ENCODE data around the gene ADK.

Gene ADK

GRCh38 chr10:74589851-74590250 is 438.8 kb downstream of the ADK start:
- DNase-seq (ENCODE audit: low read depth in 2 of 2): peak in 1 of 2 donors; percentile 8
- no peak for TF ChIP-seq CTCF (IDR thresholded peaks at IDR 0.05; ENCODE audit: low read depth, low read length)
- H3K4me3 ChIP-seq (replicated peaks in 1 of 2; ENCODE audit: low read depth in 2 of 2, low read length in 2 of 2): no peak overlapping the region

DNA sequence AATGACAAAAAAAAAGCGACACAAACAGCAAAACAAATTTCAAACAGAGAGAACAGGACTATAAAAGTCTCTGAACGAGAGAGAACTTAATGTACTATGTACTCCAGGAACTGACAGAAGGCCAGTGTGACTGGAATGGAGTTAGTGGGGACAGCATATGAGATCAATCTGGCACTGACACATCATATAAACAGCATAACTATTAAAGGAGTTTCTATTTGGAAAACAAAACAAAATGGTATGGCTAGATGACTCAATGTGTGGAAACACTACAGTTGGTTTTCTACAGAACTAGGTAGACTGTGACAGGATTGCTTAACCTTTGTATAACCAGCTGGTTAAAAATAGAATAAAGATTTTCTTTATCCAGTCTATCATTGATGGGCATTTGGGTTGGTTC is 442.4 kb downstream of the ADK start:
- TF ChIP-seq CTCF (IDR thresholded peaks at IDR 0.05; ENCODE audit: low read depth, low read length): no peak
- peak; percentile 65 to 90 for DNase-seq (ENCODE audit: low read depth in 2 of 2)
- H3K4me3 ChIP-seq (replicated peaks in 1 of 2; ENCODE audit: low read depth in 2 of 2, low read length in 2 of 2): no peak overlapping the region

- no peak overlapping the region for H3K4me3 ChIP-seq (replicated peaks in 1 of 2; ENCODE audit: low read depth in 2 of 2, low read length in 2 of 2)
- no peak for TF ChIP-seq CTCF (IDR thresholded peaks at IDR 0.05; ENCODE audit: low read depth, low read length)
- DNase-seq (ENCODE audit: low read depth in 2 of 2): no peak
Observed at GRCh38 chr10:74596713-74597112, 445.7 kb downstream of the ADK start.

DNA sequence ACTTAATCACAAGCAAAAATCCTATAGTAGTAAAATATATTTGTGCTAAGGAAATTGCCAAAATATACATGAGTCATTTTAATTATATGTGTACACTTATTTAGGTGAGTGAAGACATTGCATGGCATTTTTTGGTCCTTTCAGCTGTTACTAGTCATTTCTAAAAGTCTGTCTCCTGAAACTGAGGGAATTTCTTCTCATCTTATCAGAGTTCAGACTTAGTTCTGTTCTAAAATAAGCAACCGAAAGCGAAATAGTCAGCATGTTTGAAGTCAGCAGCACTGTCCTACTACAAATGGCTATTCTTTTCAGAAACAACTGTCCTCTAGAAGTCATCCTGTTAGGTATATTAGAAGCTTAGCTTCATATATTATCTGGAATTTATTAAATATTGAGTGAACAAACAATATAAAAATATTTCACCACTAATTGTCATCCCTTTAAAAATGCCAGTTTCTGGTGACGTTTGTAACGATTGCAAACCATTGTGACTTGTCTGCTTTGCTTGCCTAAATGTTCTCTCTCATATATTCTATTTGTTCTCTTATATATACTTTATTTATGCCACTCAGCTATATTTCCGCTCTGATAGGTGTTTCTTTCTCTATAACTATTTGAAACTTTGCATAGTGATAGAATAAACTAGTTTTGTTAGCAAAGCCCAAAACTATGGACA is 448.0 kb downstream of the ADK start:
- H3K4me3 ChIP-seq (replicated peaks in 1 of 2; ENCODE audit: low read depth in 2 of 2, low read length in 2 of 2): no peak overlapping the region
- peak; percentile 59 to 65 for DNase-seq (ENCODE audit: low read depth in 2 of 2)
- no peak for TF ChIP-seq CTCF (IDR thresholded peaks at IDR 0.05; ENCODE audit: low read depth, low read length)

GRCh38 chr10:74599672-74600071 is 448.7 kb downstream of the ADK start:
- no peak overlapping the region for H3K4me3 ChIP-seq (replicated peaks in 1 of 2; ENCODE audit: low read depth in 2 of 2, low read length in 2 of 2)
- TF ChIP-seq CTCF (IDR thresholded peaks at IDR 0.05; ENCODE audit: low read depth, low read length): no peak
- DNase-seq (ENCODE audit: low read depth in 2 of 2): no peak

DNA sequence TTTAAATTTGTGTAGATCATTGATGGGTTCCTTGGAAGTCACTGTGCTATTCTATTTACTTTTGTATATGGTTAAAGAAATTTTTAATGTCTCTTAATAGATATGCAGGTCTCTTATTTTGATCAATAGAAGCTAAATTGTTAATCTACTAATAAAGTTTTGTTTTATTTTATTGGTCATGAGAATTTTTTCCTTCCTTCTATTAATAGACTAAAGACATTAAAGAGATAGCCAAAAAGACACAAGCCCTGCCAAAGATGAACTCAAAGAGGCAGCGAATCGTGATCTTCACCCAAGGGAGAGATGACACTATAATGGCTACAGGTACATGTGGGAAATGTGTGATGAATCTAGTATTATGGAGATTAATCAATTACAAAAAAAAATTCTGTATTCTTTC is 449.1 kb downstream of the ADK start:
- no peak for TF ChIP-seq CTCF (IDR thresholded peaks at IDR 0.05; ENCODE audit: low read depth, low read length)
- no peak overlapping the region for H3K4me3 ChIP-seq (replicated peaks in 1 of 2; ENCODE audit: low read depth in 2 of 2, low read length in 2 of 2)
- no peak for DNase-seq (ENCODE audit: low read depth in 2 of 2)

DNA sequence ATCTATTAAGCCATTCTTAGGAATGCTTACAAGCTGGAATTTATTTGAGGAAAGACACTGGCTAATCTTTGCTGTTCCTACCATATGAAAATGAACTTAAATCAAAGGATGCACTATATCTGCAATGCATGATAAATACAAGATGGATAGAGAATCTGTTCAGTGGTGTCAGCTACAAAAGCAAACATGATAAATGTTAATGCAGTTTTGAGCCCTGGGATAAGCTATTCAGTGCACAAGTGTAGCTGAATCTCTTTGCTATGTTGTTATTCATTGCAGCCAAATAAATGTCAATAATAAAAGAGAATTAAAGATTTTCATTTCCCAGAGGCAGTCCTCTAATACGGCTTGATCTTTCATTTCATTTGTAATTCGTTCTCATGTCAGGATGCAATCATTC is 451.6 kb downstream of the ADK start:
- TF ChIP-seq CTCF (IDR thresholded peaks at IDR 0.05; ENCODE audit: low read depth, low read length): no peak
- no peak for DNase-seq (ENCODE audit: low read depth in 2 of 2)
- no peak overlapping the region for H3K4me3 ChIP-seq (replicated peaks in 1 of 2; ENCODE audit: low read depth in 2 of 2, low read length in 2 of 2)
